PC-9 (cell line): ENCODE measurements around the gene GFOD2.

ENCODE experiments used
- CTCF ChIP-seq: fragments of 200-600 bp; sonication (generic); conservative IDR thresholded peaks from 2 replicates; pipeline ENCODE4 v1.6.1; 2017; ENCODE audit warnings: mixed run types, antibody characterized with exemption, mild to moderate bottlenecking, moderate library complexity
- EZH2 ChIP-seq: fragments of 200-600 bp; sonication (generic); IDR thresholded peaks from 2 replicates; pipeline ENCODE4 v1.8.0; 2017; ENCODE audit warnings: antibody characterized with exemption, low read depth

- TF ChIP-seq CTCF (no peak), EZH2 (no peak)
These were observed 70.9 kb downstream of the GFOD2 start for GRCh38 chr16:67648088-67648763.
